ENCODE results near the gene PTPRN2.

GRCh38 chr7:158134824-158135223 lies 452.8 kb downstream of the PTPRN2 start:
- TF ChIP-seq CTCF (IDR thresholded peaks at IDR 0.05) (no peak), ZFX (IDR thresholded peaks at IDR 0.05; ENCODE audit: borderline replicate concordance) (no peak)
